NCI-H2107 (cell line): ENCODE results near the gene PPIG.
"Not testable (repeated sequence)": the region's sequence is repeated elsewhere in the genome, so short reads cannot be mapped to it uniquely, and the experiment has no call there.

Experiments used
- DNase-seq: peaks from one replicate; lab custom pipeline; 2025; lab: John Stamatoyannopoulos, UW

The PPIG gene

DNA sequence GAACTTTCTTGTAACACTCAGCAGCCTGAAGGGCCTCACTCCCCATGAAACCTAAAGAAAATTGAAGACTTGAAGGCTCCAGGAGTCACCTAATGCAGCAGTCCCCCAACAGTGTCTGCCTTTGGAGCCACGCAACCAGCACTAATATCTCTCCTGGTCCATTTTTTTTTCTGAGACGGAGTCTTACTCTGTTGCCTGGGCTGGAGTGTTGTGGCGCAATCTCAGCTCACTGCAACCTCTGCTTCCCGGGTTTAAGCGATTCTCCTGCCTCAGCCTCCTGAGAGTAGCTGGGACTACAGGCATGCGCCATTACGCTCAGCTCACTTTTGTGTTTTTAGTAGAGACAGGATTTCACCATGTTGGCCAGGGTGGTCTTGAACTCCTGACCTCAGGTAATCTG, 12.4 kb downstream of the PPIG start:
- DNase-seq = not testable (repeated sequence)

DNA sequence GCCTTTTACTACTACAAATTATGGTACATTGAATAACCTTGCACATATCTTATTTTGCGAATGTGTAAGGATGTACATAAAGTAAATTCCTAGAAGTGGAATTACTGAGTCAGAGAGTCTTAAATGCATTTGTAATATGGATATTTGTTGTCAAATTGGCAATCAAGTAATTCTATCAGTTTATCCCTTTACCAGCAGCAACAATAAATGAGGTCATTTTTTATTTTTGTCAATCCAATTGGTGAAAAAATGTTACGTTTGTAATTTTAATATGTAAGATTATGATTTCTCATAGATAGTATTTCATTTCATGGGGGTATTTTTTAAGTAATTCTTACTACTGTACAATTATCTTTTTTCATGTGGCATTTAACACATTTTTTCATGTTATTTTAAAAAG, 14.8 kb downstream of the PPIG start:
- no peak for DNase-seq

GRCh38 chr2:169599568-169599967, 15.4 kb downstream of the PPIG start:
- DNase-seq = no peak

GRCh38 chr2:169609264-169609663, 25.1 kb downstream of the PPIG start:
- no peak for DNase-seq

- no peak for DNase-seq
Measured at GRCh38 chr2:169613876-169614275, 29.7 kb downstream of the PPIG start.

DNA sequence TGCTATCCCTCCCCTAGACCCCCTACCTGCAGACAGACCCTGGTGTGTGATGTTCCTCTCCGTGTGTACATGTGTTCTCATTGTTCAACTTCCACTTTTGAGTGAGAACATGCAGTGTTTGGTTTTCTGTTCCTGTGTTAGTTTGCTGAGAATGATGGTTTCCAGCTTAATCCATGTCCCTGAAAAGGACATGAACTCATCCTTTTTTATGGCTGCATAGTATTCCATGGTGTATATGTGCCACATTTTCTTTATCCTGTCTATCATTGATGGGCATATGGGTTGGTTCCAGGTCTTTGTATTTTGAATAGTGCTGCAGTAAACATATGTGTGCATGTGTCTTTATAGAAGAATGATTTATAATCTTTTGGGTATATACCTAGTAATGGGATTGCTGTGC, 31.8 kb downstream of the PPIG start:
- not testable (repeated sequence) for DNase-seq

GRCh38 chr2:169619946-169620345, 35.8 kb downstream of the PPIG start:
- DNase-seq = no peak

GRCh38 chr2:169620509-169620908, 36.4 kb downstream of the PPIG start:
- no peak for DNase-seq

DNA sequence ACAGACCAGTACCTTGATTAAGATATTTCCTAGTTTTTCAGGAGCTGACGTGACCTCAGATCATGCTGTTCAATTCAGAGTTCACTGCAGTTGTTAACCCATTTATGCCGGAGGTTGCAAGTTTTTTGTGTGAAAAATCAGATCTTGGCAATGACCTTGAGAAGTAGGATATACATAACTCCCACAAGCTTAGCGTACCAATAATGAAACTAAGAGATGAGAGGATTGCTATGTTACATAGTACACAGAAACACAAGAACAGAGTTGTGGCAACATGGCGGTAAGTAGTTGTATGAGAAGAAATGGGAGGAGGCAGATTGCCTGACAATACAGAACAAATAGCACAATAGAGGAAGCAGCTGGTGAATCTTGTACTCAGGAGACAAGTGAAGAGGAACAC, 39.1 kb downstream of the PPIG start:
- no peak for DNase-seq

DNA sequence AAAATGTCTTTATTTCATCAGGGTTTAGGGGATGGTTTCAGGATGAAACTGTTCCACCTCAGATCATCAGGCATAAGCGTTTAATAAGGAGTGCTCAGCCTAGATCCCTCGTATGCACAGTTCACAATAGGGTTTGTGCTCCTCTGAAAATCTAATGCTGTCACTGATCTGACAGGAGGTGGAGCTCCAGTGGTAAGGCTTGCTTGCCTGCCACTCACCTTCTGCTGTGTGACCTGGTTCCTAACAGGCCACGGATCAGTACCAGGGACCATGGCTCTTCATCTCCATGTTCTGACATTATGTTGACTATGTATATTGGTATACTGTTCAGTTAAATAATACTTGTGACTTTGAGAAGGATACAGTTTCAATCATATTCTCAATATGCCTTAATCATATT, 41.6 kb downstream of the PPIG start:
- no peak for DNase-seq

- DNase-seq = no peak
Measured at GRCh38 chr2:169636440-169637097, 52.4 kb downstream of the PPIG start.

- DNase-seq = no peak
Measured at GRCh38 chr2:169637620-169638019, 53.5 kb downstream of the PPIG start.

GRCh38 chr2:169640104-169640503, 56.0 kb downstream of the PPIG start:
- no peak for DNase-seq

- no peak for DNase-seq
Measured at GRCh38 chr2:169641464-169641863, 57.3 kb downstream of the PPIG start.

- no peak for DNase-seq
Measured at GRCh38 chr2:169644173-169644572, 60.0 kb downstream of the PPIG start.

- no peak for DNase-seq
Measured at GRCh38 chr2:169647496-169647895, 63.3 kb downstream of the PPIG start.

- no peak for DNase-seq
Measured at GRCh38 chr2:169649278-169649677, 65.1 kb downstream of the PPIG start.

DNA sequence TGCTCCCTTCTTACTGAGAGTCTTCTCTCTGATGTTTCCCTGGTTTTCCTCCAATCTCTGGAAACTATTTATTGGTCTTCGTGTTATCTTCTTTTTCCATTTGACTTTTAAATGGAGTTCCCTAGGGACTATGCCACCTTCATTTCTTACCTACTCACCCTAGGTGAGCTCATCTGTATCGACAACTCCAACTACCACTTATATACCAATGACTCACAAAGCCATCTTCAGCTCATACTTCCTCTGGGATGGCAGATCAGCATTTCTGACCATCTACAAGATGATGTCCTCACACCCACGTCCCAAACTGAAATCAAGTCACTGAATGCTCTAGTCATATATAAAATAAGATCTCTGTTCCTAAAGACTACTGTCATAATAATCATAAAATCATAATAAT, 69.5 kb downstream of the PPIG start:
- DNase-seq = no peak

DNA sequence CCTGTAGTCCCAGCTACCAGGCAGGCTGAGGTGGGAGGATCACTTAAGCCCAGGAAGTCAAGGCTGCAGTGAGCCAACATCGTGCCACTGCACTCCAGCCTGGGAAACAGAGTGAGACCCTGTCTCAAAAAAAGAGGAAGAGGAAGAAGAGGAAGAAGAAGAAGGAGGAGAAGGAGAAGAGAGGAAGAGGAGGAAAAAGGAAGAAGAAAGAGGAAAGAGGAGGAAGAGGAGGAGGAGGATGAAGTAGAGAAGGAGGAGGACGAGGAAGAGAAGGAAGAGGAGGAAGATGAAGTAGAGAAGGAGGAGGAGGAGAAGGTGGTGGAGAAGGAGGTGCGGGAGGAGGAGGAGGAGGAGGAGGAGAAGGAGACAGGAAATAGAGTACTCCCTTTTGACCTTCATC, 72.0 kb downstream of the PPIG start:
- DNase-seq = no peak

DNA sequence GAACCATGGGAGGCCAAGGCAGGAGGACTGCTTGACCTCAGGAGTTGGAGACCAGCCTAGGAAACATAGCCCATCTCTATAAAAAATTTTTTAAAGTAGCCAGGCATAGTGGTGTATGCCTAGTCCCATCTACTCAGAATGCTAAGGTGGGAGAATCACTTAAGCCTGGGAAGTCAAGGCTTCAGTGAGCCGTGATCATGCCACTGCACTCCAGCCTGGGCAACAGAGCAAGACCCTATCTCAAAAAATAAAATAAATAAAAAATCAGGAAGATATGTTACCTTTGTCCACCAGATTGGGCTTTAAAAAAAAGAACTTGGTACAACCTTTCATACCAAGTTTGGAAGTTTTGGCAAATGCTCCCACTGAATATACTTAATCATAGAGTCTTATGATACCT, 74.7 kb downstream of the PPIG start:
- DNase-seq = no peak

DNA sequence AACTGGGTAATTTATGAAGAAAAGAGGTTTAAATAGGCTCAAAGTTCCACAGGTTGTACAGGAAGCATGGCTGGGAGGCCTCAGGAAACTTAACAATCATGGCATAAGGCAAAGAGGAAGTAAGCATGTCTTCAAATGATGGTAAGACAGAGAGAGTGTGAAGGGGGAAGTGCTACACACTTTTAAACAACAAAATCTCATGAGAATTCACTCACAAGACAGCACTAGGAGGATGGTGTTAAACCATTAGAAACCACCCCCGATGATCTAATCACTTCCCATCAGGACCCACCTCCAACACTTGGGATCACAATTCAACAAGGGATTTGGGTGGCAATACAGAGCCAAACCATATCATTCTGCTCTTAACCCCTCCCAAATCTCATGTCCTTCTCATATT, 75.2 kb downstream of the PPIG start:
- no peak for DNase-seq

- no peak for DNase-seq
Measured at GRCh38 chr2:169661265-169661664, 77.1 kb downstream of the PPIG start.

GRCh38 chr2:169662744-169663143, 78.6 kb downstream of the PPIG start:
- DNase-seq = no peak

- DNase-seq = no peak
Measured at GRCh38 chr2:169663247-169663646, 79.1 kb downstream of the PPIG start.

DNA sequence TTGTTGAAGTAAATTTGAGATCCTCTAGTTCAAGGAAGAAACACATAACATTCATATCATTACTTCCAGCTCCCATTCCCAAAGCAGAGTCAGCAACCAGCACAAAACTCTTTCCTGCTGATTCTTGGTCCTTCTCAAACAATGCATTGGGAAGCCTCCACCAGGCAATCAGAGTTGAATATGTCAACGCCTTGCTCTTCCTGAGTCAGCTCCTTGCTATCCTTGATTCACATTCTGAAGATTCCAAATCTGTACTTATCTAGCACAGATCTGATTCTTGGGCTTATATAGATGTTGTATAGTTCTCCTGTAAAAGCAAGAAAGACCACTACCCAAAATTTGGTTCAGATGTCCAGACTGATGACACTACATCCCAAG, 80.4 kb downstream of the PPIG start:
- DNase-seq = no peak
